Purkinje cell (primary cell): ENCODE measurements around the gene ELFN1. TPM values are rescaled to one million over a fixed set of nuclear protein-coding genes. Genes with fewer than 3 reads are reported as not detected.

Experiments
- polyA plus RNA-seq: library from polyadenylated mRNA; unstranded; fragments of >200 nt; fragmentation: Nextera tagmentation; gene quantifications from 2 replicates; pipeline ENCODE4 v1.2.1, GENCODE V29; 2014

The ELFN1 gene
- 0.23 TPM in 1 of 2 replicates, not detected in the other for polyA plus RNA-seq

DNA sequence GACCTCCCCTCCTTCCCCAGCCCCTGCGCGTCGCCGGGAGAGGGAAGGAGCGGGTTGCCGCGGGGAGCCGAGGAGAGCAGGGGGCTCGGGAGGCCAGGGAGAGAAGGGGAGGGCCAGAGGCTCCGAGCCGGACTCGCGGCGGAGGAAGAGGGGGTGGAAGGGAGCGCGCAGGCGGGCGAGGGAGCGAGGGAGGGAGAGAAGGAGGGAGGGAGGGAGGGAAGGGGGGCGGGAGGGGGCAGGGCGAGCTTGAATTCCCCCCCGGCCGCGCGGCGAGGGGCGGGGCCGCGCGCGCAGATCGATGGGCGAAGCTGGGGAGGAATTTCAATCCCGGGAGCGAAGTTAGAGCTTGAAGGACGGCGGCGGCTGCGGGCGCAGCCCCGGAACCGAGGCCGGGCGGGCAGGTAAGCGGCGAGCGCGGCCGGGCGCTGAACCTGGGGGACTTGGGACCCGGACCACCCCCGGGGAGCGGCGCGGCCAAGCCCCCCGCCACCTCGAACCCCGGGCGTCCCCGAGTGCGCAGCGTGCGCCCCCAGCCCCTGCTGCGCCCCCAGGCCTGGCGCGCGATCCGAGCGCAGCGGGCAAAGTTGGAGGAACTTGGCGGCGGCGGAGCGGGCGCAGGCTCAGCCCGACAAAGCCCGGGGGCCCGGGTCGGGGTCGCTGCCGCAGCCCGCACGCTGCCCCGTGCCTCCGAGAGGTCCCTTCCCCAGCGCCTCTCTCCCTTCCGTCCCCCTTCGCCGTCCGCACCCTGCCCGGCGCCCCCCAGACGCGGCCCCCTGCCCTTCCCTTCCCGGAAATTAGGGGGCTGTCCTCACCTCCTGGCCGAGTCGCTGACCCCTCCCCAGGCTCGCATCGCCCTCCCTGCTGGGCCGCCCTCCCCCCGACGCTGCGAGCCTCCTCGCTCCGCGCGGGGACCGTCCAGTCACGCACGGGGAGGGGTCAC, at the start of gene ELFN1:
Gene ELFN1 (plus strand): TSS at position 324 of the 940 bp plus-strand sequence. CDS start 74,320 bp downstream, outside the sequence.

Other genes starting within 250 kb of the ELFN1 start
- 1.6 and 2.8 TPM in 2 replicates for gene MICALL2, start 210.8 kb upstream of the ELFN1 start, polyA plus RNA-seq
- gene INTS1, start 165.9 kb upstream of the ELFN1 start, polyA plus RNA-seq, result 0.32 and 0.44 TPM in 2 replicates
- 0.28 TPM in 1 of 2 replicates, not detected in the other for gene MAFK, start 139.6 kb upstream of the ELFN1 start, polyA plus RNA-seq
- not detected in 2 replicates for gene TMEM184A, start 114.1 kb upstream of the ELFN1 start, polyA plus RNA-seq
- 21.5 and 24.9 TPM in 2 replicates for gene PSMG3, start 100.2 kb upstream of the ELFN1 start, polyA plus RNA-seq